HG03025 (cell line): ENCODE data around the gene AJM1.
"Not testable (repeated sequence)": the region's sequence is repeated elsewhere in the genome, so short reads cannot be mapped to it uniquely, and the experiment has no call there.

Source experiments
- ATAC-seq: cut with Tn5 transposase; IDR thresholded peaks from one replicate; pipeline ENCODE4 v1.9.1; 2021; ENCODE audit warnings: mild to moderate bottlenecking, moderate library complexity; ENCODE audit not compliant: unreplicated experiment, low FRiP score

The AJM1 gene

DNA sequence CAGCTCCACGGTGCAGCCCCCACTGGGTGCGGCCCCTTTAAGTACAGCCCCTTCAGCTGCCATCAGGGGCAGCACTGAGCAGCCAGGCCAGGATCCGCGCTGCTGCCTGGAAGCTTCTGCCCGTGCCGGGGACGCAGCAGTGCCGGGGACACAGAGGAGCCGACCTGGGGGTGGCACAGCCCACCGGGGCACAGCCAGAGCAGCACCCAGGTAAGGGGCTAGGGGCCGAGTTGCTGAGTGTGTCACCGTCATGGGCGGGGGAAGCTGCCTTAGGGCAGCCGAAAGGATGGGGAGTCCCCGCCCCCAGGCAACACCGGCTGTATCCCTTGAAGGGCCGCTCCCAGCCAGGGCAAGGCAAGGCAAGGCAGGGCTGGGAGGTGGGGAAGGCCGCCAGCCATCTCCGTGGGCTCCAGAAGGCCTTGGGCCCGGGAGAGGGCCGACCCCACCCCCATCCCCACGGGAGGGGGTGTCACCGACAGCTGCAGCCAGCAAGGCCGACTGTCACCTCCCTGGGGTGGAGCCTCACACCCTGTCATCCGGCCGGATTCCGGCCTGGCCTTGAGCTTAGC is at the start of gene AJM1:
TSS of gene AJM1 (plus strand) at position 99 of the 569 bp plus-strand sequence. CDS start 1,937 bp downstream, outside the sequence.
- ATAC-seq: peak; percentile 40

- ATAC-seq: no peak
These were observed 49.0 kb upstream of the AJM1 start for GRCh38 chr9:136793086-136793946.

GRCh38 chr9:136794281-136794999 is 47.8 kb upstream of the AJM1 start:
- no peak for ATAC-seq

- no peak for ATAC-seq
These were observed 47.3 kb upstream of the AJM1 start for GRCh38 chr9:136795000-136795348.

DNA sequence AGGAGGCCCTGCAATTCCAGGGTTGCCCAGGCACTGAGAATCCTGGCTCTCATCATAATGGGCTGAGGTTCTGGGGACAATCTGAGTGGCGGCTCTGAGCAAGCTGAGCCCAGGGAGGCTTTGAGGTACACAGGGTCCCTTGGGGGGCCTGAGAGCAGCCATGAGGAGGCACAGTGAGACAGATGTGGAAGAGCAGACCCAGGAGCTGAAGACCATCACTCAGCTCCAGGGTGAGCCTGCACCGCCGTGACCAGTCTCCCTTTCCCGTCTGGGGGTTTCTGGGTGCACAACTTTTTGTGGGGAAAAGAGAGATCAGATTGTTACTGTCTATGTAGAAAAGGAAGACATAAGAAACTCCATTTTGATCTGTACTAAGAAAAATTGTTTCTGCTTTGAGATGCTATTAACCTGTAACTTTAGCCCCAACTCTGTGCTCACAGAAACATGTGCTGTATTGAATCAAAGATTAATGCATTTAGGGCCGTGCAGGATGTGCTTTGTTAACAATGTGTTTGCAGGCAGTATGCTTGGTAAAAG is 46.0 kb upstream of the AJM1 start, which contains the start of gene CCDC183:
TSS of gene CCDC183 (plus strand) at position 101 of the 537 bp plus-strand sequence. CDS start at position 161, 60 bp downstream.
- ATAC-seq: no peak

DNA sequence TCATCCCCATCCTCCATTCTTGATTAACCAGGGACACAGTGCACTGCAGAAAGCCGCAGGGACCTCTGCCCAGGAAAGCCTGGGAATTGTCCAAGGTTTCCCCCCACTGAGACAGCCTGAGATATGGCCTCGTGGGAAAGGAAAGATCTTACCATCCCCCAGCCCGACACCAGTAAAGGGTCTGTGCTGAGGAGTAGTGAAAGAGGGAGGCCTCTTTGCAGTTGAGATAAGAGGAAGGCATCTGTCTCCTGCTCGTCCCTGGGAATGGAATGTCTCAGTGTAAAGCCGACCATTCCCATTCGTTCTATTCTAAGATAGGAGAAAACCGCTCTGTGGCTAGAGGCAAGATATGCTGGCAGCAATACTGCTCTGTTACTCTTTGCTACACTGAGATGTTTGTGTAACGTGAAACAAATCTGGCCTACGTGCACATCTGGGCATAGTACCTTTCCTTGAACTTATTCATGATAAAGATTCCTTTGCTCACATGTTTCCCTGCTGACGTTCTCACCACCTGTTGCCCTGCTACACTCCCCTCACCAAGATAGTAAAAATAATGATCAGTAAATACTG is 45.4 kb upstream of the AJM1 start:
- ATAC-seq: not testable (repeated sequence)

DNA sequence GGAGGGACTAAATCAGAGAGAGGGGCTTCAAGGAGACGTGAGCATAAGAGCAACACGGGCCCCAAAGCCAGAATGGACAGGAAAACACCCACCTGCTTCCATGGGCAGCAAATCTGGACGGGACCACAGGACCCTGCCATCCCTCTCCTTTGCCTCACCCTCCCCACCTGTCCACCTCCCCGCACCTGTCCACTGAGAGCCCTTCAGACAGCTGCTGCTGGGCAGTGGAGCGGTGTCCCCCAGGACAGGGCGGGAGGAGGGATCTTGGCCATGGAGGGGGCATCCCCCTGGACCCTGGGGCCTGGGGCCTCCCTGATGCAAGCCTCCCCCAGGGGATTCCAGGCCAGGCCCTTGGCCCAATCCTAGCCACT is 43.6 kb upstream of the AJM1 start:
- ATAC-seq: no peak

DNA sequence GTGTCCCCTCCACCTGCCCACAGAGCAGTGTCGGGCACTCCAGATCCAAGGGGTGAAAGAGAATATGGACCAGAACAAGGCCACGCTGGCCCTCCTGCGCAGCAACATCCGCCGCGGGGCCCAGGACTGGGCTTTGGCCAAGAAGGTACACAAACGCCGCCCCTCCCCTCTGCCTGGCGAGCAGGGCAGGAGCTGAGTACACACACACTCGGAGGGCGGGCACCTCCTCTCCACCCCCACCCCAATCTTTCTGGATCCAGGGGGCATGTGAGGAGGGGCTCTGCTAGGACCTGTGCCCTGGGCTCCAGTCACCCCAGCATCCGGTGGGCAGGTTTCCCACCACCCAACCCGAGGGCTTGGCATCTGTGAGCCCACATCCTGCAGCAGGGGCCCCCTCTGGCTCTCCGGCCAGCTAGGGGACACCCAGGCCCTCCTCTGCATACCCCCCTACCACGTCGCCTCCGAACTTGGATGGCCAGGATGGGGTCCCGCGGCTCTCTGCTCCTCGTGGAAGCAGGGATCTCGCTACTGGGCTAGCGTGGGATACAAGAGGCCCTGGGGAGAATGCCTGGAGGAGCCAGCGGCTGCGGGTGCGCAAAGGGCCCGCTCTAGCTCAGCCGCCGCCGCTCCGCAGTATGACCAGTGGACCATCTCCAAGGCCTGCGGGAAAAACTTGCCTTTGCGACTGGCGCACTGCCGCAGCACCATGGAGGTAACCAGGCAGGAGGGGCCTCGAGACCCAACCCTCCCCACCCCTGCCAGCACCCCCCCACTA is 43.0 kb upstream of the AJM1 start:
- ATAC-seq: no peak

- ATAC-seq: no peak
These were observed 42.2 kb upstream of the AJM1 start for GRCh38 chr9:136799854-136800657.

- no peak for ATAC-seq
These were observed 40.0 kb upstream of the AJM1 start for GRCh38 chr9:136802321-136802720.

- ATAC-seq: not testable (repeated sequence)
These were observed 39.2 kb upstream of the AJM1 start for GRCh38 chr9:136803009-136803550.

- ATAC-seq: no peak
These were observed 38.4 kb upstream of the AJM1 start for GRCh38 chr9:136803551-136804508.

DNA sequence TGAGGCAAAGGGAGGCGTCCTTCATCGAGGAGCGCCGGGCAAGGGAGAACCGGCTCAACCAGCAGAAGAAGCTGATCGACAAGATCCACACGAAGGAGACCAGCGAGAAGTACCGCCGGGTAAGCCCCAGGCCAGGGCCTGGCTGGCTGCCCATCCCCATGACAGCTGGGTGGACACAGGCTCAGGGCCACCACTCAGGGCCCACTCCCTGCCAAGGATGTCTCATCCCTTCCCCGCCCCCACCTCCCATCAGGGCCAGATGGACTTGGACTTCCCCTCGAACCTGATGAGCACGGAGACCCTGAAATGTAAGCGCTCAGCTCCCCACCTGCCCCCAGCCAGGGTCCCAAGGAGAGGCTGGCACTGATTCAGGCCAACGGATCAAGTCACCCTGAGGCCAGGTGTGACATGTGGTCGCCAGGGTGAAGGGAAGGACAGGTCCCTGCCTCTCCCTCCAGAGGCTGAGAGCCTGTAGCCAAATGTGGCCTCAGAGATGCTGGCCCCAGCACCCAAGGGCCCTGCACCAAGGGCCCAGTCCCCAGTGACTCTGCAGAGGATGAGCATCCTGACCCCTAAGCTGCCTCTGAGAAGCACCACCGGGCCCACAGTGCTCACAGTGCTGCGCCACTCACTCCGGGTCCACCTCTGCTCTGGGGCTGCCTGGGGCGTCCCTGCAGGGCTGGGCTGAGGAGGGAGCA is 37.6 kb upstream of the AJM1 start:
- ATAC-seq: no peak

DNA sequence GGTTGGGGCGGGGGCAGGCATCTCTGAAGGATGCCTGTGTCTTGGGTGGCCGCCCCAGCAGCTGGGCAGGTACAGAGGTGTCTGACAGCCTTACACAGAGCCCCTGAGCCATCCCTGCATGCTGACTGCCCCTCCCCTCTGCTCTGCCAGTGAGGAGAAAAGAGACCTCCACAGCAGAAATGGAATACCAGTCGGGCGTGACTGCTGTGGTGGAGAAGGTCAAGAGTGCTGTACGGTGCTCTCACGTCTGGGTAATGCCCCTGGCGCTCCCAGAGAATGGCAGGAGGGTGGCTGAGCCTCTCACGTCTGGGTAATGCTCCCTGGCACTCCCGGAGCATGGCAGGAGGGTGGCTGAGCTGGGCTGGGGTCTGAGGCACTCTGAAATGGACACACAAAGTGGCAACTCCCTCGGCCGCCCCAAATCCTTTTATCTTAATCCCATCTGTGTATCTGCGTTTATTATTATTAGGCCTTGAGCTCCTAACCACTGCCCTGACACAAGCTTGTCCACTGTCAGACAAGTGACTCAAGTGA is 37.0 kb upstream of the AJM1 start:
- no peak for ATAC-seq

- ATAC-seq: no peak
These were observed 36.2 kb upstream of the AJM1 start for GRCh38 chr9:136806067-136806466.

DNA sequence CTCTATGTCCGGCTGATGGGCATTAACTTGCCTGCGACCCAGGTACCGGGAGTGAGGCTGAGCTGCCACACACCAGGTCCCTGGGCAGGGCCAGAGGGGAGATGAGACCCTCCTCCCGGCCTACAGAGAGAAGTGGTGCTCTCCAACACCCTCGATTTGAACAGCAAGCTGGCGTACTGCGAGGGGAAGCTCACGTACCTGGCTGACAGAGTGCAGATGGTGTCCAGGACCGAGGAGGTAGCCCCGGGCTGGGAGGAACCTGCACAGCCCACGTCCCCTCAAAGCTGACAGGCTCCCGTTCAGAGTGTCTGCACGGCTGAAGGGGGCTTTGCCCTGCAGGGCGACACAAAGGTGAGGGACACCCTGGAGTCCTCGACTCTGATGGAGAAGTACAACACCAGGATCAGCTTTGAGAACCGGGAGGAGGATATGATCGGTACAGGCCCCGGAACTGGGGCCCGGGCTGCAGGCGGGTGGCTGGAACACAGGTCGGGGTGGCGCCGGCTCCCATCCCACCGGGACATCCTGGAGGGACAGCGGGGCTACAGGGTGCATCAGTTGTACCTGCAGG is 35.6 kb upstream of the AJM1 start:
- ATAC-seq: no peak
